AG09319 (cell line): ENCODE measurements around the gene IGF2BP3.

Source experiments
- DNase-seq: peaks from one replicate; pipeline ENCODE4 v3.0.0-alpha.2; 2010; ENCODE audit warnings: low read depth; ENCODE audit errors: extremely low read depth
- CTCF ChIP-seq: IDR thresholded peaks from 2 replicates; pipeline ENCODE4 v1.5.1; 2011; ENCODE audit warnings: low read depth, mild to moderate bottlenecking, inconsistent platforms, low read length, moderate library complexity

Gene IGF2BP3

DNA sequence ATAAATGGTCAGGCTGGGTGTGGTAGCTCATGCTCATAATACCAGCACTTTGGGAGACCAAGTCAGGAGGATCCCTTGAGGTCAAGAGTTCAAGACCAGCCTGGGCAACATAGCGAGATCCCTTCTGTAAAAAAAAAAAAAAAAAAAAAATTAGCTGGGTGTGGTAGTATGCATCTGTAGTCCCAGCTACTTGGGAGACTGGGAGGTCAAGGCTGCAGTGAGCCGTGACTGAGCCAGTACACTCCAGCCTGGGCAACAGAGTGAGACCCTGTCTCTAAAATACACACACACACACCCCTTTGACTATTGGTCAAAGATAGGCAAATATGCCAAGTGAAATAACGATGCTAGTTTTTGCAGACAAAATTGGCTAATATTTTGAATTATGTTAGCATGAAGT lies 80.6 kb downstream of the IGF2BP3 start:
- no peak for TF ChIP-seq CTCF
- no peak for DNase-seq

- DNase-seq: no peak
- TF ChIP-seq CTCF: no peak
These were observed 82.7 kb downstream of the IGF2BP3 start for GRCh38 chr7:23387583-23387982.

DNA sequence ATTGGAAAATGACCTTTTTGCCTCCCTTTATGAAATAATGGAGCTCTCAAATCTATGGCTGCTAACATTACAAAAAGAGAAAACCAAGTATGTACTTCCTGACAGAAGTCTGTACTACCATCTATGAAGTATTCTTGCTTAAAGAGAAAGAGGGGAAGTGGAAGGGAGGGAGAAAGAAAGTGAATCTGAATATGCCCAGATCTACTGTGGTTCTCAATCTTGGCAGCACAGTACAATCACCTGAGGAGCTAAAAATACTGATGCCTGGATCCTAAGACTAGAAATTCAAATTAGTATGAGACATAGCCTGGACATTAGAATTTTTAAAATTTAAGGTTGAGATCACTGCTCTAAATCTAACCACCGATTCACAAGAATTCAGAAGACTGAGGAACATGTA lies 85.2 kb downstream of the IGF2BP3 start:
- DNase-seq: no peak
- no peak for TF ChIP-seq CTCF

DNA sequence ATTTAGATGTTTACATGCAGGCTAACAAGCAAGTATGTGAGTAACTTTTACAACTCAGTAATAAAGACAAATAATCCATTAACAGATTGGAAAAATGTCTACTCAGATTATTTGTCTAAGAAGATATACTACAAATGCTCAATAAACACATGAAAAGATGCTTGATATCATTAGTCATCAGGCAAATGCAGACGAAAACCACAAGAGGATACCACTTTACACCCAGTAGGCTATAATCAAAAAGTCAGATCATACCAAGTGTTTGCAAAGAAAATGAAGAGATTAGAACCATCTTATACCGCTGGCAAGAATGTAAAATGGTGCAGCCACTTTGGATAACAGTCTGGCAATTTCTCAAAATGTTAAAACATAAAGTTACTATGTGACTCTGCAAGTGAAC lies 87.1 kb downstream of the IGF2BP3 start:
- no peak for DNase-seq
- no peak for TF ChIP-seq CTCF

DNA sequence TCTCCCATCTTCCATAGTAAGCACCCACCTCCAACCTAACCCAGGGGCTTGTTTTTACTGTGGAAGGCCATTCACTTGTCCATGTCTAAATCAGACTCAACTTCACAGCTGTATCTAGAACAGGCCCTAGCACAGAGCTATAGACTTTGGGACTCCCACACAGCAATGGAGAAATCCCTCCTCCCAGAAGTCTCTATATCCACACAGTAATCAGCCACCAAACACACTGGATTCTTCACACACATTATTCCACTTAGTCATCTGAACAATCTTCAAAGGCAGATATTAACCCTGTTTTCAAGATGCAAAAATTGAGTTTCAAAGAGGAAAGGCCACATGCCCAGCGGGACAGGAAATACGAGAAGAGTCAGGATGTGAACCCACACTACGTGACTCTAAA lies 89.3 kb downstream of the IGF2BP3 start:
- DNase-seq: no peak
- no peak for TF ChIP-seq CTCF

DNA sequence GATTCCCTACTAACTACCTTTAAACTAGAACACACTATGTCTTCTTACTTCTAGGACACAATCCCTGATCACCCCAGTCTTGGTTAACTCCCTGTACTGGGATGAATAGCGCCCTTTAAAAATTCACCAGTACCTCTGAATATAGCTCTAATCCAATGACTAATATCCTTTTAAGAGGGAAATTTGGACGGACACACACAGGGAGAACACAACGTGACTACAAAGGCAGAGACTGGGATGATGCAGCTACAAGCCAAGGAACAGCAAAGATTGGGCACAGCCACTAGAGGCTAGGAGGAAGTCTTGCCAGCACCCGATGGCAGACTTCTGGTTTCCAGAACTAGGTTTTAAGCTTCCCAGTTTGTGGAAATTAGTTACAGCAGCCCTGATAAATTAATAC lies 89.7 kb downstream of the IGF2BP3 start:
- no peak for DNase-seq
- TF ChIP-seq CTCF: no peak

- DNase-seq: no peak
- TF ChIP-seq CTCF: no peak
These were observed 91.3 kb downstream of the IGF2BP3 start for GRCh38 chr7:23378996-23379395.
